NCI-H460 (cell line): ENCODE data around the gene PIM1. TPM values are rescaled to one million over a fixed set of nuclear protein-coding genes. Genes with fewer than 3 reads are reported as not detected.
"Not testable (repeated sequence)": the region's sequence is repeated elsewhere in the genome, so short reads cannot be mapped to it uniquely, and the experiment has no call there.

Source experiments
- DNase-seq: peaks from one replicate; pipeline ENCODE4 v3.0.0-alpha.2; 2016; ENCODE audit warnings: low read depth; ENCODE audit errors: extremely low read depth
- total RNA-seq: library from RNA; depleted of rRNA; stranded (reverse); fragments of >200 nt; shearing (Covaris generic); gene quantifications from 2 replicates; pipeline ENCODE4 v1.2.3, GENCODE V29; 2014

PIM1 gene
- total RNA-seq, 1 experiment from 2014 or later, result 14.2 TPM

- not testable (repeated sequence) for DNase-seq
Measured at GRCh38 chr6:37185949-37186720, 16.2 kb downstream of the PIM1 start.

DNA sequence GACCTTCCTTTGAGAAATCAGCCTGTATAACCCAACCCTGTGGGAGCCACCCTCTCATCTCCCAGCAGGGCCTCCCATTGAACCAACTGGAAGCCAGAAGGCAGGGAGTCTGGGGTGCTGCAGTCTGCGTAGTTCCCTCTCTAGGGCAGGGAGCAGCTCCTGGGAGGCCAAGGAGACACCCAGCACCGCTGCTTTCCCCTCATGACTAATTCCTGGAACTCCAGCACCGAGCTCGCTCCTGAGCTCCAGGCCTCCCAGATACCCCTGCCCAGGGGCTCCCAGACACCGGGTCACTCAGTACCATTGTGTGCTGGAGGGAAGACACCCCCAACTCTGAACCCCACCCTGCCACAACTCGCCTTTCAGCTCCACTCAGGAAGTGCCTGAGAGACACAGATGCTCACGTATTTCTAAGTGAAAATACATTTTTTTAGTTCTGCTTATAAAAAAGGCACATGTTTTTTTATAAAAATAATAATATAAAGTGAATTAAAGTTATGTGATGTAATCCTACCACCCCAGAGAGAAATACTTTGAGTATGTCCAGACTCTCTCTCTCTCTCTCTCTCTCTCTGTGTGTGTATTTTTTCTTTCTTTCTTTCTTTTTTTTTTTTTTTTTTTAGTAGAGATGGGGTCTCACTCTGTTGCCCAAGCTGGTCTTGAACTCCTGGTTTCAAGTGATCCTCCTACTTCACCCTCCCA, 17.5 kb downstream of the PIM1 start:
- DNase-seq, result no peak

GRCh38 chr6:37188962-37189510, 19.1 kb downstream of the PIM1 start:
- no peak for DNase-seq

GRCh38 chr6:37190159-37190535, 20.2 kb downstream of the PIM1 start:
- DNase-seq, result no peak

- no peak for DNase-seq
Measured at GRCh38 chr6:37192666-37193065, 22.7 kb downstream of the PIM1 start.

DNA sequence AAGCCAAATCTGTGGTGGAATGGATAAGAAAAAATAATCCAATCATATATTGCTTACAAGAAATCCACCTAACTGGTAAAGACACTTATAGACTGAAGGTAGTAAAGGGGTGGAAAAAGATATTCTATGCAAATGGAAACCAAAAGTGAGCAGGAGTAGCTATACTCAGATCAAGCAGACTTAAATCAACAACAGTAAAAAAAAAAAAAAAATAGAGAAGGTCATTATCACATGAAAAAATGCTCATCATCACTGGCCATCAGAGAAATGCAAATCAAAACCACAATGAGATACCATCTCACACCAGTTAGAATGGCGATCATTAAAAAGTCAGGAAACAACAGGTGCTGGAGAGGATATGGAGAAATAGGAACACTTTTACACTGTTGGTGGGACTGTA, 24.9 kb downstream of the PIM1 start:
- DNase-seq, result not testable (repeated sequence)

GRCh38 chr6:37196451-37196850, 26.5 kb downstream of the PIM1 start:
- not testable (repeated sequence) for DNase-seq

GRCh38 chr6:37200085-37200484, 30.1 kb downstream of the PIM1 start:
- DNase-seq, result no peak

DNA sequence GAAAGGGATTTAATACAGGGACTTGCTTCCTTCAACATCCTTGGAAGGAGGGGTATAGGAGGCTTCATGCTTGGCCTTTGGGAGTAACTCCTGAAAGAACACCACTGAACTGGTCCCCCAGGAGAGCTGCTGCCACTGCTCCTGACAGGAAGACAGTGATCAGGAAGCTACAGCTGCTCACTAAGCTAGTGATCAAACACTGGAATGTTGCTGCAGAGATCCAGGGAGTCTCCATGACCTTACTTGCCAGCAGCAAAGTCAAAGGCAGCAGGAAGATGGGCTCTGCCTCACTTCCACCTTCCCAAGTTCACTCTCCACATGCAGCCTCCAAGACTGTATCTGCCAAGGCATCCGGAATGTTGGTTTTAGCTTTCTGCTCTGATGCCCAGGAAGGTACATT, 31.8 kb downstream of the PIM1 start:
- no peak for DNase-seq

DNA sequence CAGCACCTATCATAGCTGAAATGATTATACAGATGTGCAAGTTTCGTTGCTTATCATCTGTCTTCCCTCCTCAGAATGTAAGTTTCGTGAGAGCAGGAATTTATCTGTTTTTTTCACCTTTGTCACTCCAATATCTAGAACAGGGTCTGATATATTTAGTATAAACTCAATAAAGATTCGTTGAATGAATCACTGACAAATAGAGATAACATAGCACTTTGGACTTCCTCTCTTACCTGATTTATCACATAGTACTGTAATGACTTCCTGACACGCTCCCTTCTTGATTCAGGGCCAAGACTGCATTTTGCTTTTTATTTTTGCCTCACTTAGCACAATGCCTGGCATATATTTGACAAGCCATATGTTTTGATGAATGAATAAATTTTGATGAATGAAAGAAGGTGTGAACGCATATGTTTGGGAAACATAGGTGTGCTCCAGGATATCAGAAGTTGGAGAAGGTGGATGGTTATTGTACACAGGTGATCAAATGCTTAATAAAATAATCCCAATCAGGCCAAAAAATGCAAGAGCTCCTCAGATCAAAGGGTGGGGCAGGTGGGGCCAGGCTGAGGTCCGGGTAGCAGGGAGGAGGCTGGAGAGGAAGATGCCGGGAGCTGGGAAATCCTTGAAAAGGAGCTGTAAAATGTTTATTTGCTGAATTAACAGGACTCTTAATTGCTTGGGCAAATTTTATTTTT, 33.0 kb downstream of the PIM1 start:
- DNase-seq, result no peak

DNA sequence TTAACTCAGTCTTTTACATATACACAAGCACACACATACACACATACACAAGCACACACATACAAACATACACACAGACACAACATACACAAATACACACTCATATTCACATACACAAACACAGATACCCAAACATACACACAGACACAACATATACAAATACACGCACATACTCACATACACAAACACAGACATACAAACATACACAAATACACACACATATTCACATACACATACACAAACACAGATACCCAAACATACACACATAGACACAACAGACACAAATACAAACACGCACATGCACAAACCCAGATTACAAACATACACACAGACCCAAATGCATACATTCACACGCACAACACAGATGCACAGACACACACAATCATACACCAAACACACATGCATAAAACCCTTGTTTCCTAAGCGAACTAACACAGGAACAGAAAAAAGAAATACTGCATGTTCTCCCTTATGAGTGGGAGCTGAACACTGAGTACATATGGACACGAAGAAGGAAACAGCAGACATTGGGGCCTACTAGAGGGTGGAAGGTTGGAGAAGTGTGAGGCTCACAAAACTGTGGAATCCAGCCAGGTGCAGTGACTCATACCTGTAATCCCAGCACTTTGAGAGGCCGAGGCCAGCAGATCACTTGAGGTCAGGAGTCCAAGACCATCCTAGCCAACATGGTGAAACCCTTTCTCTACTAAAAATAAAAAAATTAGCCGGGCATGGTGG, 34.2 kb downstream of the PIM1 start:
- no peak for DNase-seq

- DNase-seq, result no peak
Measured at GRCh38 chr6:37205175-37205996, 35.4 kb downstream of the PIM1 start.

GRCh38 chr6:37205997-37206340, 36.0 kb downstream of the PIM1 start:
- no peak for DNase-seq

DNA sequence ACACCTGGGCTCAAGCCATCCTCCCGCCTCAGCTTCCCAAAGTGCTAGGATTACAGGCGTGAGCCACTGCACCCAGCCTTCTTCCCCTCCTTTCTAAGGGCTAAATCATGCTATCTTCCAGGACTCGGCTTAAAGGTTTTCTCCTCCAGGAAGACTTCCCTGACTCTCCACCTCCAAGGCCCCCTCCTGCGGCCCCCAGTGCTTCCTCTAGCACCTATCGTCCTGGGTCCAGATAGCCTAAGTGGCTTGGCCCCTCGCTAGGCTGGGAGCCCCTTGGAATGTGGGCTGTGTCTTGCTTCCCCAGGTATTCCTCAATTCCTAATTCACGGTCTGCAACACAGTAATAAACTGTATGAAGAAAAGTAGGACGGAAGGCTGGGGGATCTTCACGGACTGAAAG, 36.7 kb downstream of the PIM1 start:
- no peak for DNase-seq

DNA sequence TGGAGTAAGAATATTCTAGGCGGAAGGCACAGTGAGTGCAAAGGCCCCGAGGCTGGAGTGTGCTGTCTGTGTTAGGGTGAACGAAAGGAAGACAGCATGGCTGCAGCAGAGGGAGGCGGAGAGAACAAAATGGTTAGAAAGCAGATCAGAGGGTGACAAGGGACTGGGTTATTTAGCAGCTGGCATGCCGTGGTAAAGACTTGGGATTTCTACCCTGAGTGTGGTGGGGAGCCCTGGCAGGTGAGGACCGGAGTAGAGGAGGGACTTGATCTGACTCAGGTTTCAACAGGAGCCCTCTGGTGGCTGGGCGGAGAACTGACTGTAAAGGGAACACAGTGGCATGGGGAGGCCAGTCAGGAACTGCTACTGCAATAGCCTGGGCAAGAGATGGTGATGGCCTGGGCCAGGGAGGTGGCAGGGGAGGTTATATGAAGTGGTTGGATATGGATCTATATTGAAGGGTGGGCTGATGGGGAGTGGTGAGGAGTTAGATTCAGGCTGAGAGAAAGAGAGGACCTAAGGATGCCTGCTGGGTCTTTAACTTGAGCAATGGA, 38.0 kb downstream of the PIM1 start:
- peak; percentile 74 for DNase-seq

GRCh38 chr6:37208793-37209192, 38.8 kb downstream of the PIM1 start:
- no peak for DNase-seq

DNA sequence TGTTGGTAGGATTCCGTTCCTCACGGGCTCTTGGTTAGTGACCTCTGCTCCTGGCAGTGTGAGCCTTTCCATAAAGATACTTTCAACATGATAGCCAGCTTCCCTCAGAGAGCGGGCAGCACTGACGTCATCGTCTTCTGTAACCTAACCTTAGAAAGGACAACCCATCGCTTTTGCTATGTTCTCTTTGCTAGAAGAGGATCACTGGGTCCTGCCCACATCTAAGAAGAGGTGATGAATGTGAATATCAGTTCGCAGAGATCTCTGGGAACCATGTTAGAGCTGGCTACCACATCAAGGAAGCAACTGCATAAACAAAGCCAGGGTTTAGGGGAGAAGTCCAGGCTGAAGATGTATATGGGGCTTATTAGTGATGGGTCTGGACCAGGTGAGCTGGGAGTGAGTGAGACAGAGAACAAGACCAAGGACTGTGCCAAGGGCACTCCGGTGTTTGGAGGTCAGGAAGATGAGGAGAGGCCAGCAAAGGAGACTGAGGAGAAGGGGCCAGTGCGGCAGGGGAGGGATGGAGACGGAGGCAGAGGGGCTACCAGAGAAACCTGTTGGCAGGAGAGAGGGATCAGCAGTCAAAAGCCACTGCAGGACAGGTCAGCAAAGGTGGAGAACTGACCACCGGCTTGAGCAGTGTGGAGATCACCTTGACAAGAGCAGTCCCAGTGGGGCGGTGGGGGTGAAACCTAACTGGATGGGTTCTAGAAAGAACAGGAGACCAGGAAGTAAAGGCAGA, 39.7 kb downstream of the PIM1 start:
- DNase-seq, result no peak

DNA sequence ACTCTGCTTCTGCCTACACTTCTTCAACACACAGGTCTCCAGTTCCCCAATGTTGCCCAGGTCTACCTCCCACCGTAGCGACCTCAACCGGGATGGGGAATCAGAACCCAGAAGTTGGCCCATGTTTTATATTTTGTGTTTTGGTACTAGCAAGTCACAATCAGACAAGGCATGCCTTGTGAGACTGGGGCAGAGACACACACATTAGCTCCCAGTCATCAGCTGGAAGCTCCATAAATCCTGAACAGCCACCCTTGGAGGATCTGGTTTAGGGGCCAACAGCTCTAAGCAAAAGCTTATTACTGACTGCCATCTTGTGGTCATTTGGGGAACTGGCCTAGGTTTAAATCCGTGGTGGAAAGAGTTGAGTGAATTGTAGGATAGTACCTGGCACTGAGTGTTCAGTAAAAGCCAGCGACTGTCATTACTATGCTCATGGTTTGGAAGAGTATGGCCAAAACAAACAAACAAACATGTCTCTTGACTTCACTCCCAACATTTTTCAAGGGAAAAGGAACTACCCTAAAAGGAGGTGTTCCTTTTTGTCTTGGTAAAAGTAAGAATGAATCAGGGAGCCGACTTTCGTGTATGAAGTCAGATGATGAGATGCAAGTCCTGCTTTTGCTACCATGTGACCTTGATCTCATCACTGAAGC, 40.5 kb downstream of the PIM1 start:
- peak; percentile 73 for DNase-seq
